Mesenchymal stem cell (in vitro differentiated cells and primary cell): Measurements from ENCODE around the gene TEF.

ENCODE experiments used
- DNase-seq: peaks from one replicate; pipeline ENCODE4 v3.0.0-alpha.2; 2013
- H2AFZ ChIP-seq: one replicate; pipeline ENCODE4 v1.6.1; 2013; ENCODE audit warnings: low read depth, mild to moderate bottlenecking, control low read depth, inconsistent platforms, low read length, moderate library complexity
- H2AK5ac ChIP-seq: 2 replicates; pipeline ENCODE4 v1.6.1; 2013; ENCODE audit warnings: low read length, moderate library complexity, mild to moderate bottlenecking, inconsistent platforms; ENCODE audit not compliant: severe bottlenecking
- H2BK120ac ChIP-seq: one replicate; pipeline ENCODE4 v1.6.1; 2013; ENCODE audit warnings: low read depth, mild to moderate bottlenecking, inconsistent platforms, low read length, moderate library complexity
- H2BK12ac ChIP-seq, 2 experiments: one replicate each; pipeline ENCODE4 v1.6.1; 2013; ENCODE audit warnings: inconsistent platforms in 2 of 2, low read length in 2 of 2, mild to moderate bottlenecking in 2 of 2, moderate library complexity in 2 of 2, control low read depth in 1 of 2
- H2BK15ac ChIP-seq: one replicate; pipeline ENCODE4 v1.6.1; 2013; ENCODE audit warnings: mild to moderate bottlenecking, low read depth, inconsistent platforms; ENCODE audit not compliant: poor library complexity, severe bottlenecking
- H2BK5ac ChIP-seq: 2 replicates; pipeline ENCODE4 v1.6.1; 2013; ENCODE audit warnings: low read depth, mild to moderate bottlenecking, low read length, control low read depth, inconsistent platforms; ENCODE audit not compliant: poor library complexity, severe bottlenecking
- H3K14ac ChIP-seq, 2 experiments: one replicate each; pipeline ENCODE4 v1.6.1; 2013; ENCODE audit warnings: inconsistent platforms in 2 of 2, low read length in 2 of 2, control low read depth in 1 of 2, mild to moderate bottlenecking in 1 of 2, moderate library complexity in 1 of 2
- H3K18ac ChIP-seq, 2 experiments: one replicate each; pipeline ENCODE4 v1.6.1; 2013; ENCODE audit warnings: inconsistent platforms in 2 of 2, low read length in 2 of 2, control low read depth in 1 of 2, low read depth in 1 of 2, mild to moderate bottlenecking in 1 of 2
- H3K23ac ChIP-seq, 2 experiments: one replicate each; pipeline ENCODE4 v1.6.1; 2013; ENCODE audit warnings: inconsistent platforms in 2 of 2, low read length in 2 of 2, mild to moderate bottlenecking in 2 of 2, moderate library complexity in 2 of 2, control low read depth in 1 of 2
- H3K27ac ChIP-seq: 2 replicates; pipeline ENCODE4 v1.5.1; 2013; ENCODE audit warnings: mild to moderate bottlenecking, moderate library complexity, low read length, control low read depth, inconsistent platforms; ENCODE audit not compliant: poor library complexity, severe bottlenecking
- H3K27me3 ChIP-seq, 2 experiments: 2 replicates each; pipeline versions ENCODE4 v1.6.1 to v1.7.0; 2013; ENCODE audit warnings: low read length in 2 of 2, mild to moderate bottlenecking in 2 of 2, moderate library complexity in 2 of 2, control low read depth in 1 of 2, inconsistent platforms in 1 of 2; ENCODE audit not compliant: control insufficient read depth in 1 of 2, insufficient read depth in 1 of 2
- H3K36me3 ChIP-seq, 2 experiments: 2 replicates each; pipeline versions ENCODE4 v1.6.1 to v1.7.0; 2013; ENCODE audit warnings: low read length in 2 of 2, control low read depth in 1 of 2, inconsistent platforms in 1 of 2, low read depth in 1 of 2, mild to moderate bottlenecking in 1 of 2; ENCODE audit not compliant: insufficient read depth in 2 of 2, control insufficient read depth in 1 of 2
- H3K4ac ChIP-seq, 2 experiments: one replicate each; pipeline ENCODE4 v1.6.1; 2013; ENCODE audit warnings: inconsistent platforms in 2 of 2, low read length in 2 of 2, mild to moderate bottlenecking in 2 of 2, moderate library complexity in 2 of 2, control low read depth in 1 of 2, low read depth in 1 of 2
- H3K4me1 ChIP-seq: 2 replicates; pipeline ENCODE4 v1.6.1; 2013; ENCODE audit warnings: low read depth, low read length, control low read depth; ENCODE audit not compliant: control insufficient read depth, insufficient read depth
- H3K4me2 ChIP-seq: 2 replicates; pipeline ENCODE4 v1.6.1; 2013; ENCODE audit warnings: low read length, mild to moderate bottlenecking, inconsistent platforms; ENCODE audit not compliant: poor library complexity, severe bottlenecking
- H3K4me3 ChIP-seq, 2 experiments: 2 replicates each; pipeline versions ENCODE4 v1.5.1 to v1.7.0; 2013; ENCODE audit warnings: low read length in 2 of 2, mild to moderate bottlenecking in 2 of 2, control low read depth in 1 of 2, low read depth in 1 of 2; ENCODE audit not compliant: insufficient read depth in 1 of 2
- H3K79me1 ChIP-seq: replicated peaks from 2 replicates; pipeline ENCODE4 v1.6.1; 2013; ENCODE audit warnings: mild to moderate bottlenecking, control low read depth, low read length, inconsistent platforms; ENCODE audit not compliant: poor library complexity, severe bottlenecking
- H3K9ac ChIP-seq: 2 replicates; pipeline ENCODE4 v1.7.0; 2013; ENCODE audit warnings: mild to moderate bottlenecking, low read length, moderate library complexity
- H3K9me3 ChIP-seq: 2 replicates; pipeline ENCODE4 v1.7.0; 2013; ENCODE audit warnings: mild to moderate bottlenecking, low read length; ENCODE audit not compliant: control insufficient read depth
- H4K8ac ChIP-seq: one replicate; pipeline ENCODE4 v1.6.1; 2013; ENCODE audit warnings: inconsistent platforms, mild to moderate bottlenecking, low read length, moderate library complexity
- H4K91ac ChIP-seq: one replicate; pipeline ENCODE4 v1.6.1; 2013; ENCODE audit warnings: mild to moderate bottlenecking, low read length, inconsistent platforms
- WGBS: methylation state at CpG from one replicate; pipeline ENCODE4 v1.1.7; 2013; ENCODE audit warnings: mixed read lengths; 5-methylcytosine and 5-hydroxymethylcytosine counted together

TEF gene

DNA sequence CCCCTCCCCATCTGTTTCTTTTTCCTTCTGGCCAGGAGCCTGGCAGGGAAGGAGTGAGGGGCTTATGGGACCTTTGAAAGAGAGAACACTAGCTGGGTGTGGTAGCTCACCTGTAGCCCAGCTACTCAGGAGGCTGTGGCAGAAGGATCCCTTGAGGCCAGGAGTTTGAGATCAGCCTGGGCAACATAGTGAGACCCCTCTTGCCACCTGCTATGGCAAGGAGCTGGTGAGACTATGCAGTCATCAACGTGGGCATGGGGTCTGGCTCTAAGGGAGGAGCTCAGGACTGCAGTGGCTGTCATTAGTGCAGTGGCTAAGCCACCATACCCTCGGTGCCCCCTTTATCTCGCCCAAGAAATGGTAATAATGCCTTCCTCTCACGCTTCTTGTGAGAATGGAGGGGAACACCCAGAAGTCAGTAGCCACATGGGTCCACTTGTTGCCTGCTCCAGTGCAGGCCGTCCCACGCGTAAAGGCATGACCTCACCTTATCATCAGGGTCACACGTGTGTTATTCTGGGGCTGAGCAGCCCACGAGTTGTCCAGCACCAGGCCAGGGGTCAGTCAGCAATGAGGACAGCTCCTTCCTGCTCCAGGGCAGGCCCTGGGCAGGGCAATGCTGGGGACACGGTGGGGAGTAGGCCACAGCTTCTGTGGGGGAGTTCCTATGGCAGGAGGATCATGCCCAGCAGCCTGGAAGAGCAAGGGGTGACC, 27.7 kb upstream of the TEF start:
- Histone ChIP-seq H4K91ac (no peak overlapping the region), H3K79me1 (peaks cover 26% of the 10 kb centered on the region), H3K14ac (no peak overlapping the region), H2BK5ac (no peak overlapping the region), H3K18ac (no peak overlapping the region), H3K23ac (no peak overlapping the region), H2AK5ac (no peak overlapping the region), H3K9ac (no peak overlapping the region), H3K4me1 (peaks cover 12% of the 10 kb centered on the region), H3K27ac (no peak overlapping the region), H3K27me3 (no peaks in the 10 kb centered on the region), H3K4me2 (no peak overlapping the region), H2BK12ac (no peak overlapping the region), H3K36me3 (peaks cover 83 to 91% of the 10 kb centered on the region in 2 experiments), H2BK120ac (no peak overlapping the region), H3K4me3 (no peak overlapping the region), H2BK15ac (no peak overlapping the region), H4K8ac (no peak overlapping the region), H3K4ac (no peak overlapping the region), H2AFZ (no peak overlapping the region), H3K9me3 (no peaks in the 10 kb centered on the region)
- no peak for DNase-seq
- 92% methylated on average over 10 of the region's 10 CpGs for WGBS

DNA sequence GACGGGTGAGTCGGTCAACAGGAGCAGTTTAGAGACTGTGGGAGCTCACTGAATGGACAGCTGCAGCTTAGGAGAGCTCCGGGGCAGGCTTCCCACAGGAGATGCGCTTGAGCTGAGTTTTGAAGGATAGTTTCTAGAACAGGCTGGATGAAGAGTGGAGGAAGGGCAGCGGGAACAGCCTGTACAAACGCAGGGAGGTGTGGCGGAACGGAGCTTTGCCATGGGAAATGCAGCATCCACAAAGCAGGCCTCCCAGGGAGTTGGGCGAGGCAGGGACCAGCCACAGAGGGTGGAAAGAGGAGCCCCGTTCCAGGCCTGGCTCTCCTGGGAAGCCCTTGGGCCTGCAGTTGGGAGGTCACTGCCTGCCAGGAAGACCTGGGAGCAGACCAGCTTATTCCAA, 26.8 kb upstream of the TEF start:
- Histone ChIP-seq H3K4ac (no peak overlapping the region), H2BK12ac (no peak overlapping the region), H3K4me3 (no peak overlapping the region), H2BK120ac (no peak overlapping the region), H3K18ac (no peak overlapping the region), H2BK15ac (no peak overlapping the region), H2AK5ac (no peak overlapping the region), H3K14ac (no peak overlapping the region), H3K9me3 (no peaks in the 10 kb centered on the region), H3K23ac (no peak overlapping the region), H2AFZ (no peak overlapping the region), H3K4me2 (no peak overlapping the region), H3K4me1 (peaks cover 16% of the 10 kb centered on the region), H3K9ac (no peak overlapping the region), H3K27me3 (no peaks in the 10 kb centered on the region), H3K36me3 (peaks cover 81 to 87% of the 10 kb centered on the region in 2 experiments), H2BK5ac (no peak overlapping the region), H4K91ac (no peak overlapping the region), H3K27ac (no peak overlapping the region), H3K79me1 (peaks cover 23% of the 10 kb centered on the region), H4K8ac (no peak overlapping the region)
- no peak for DNase-seq
- 94% methylated on average over 10 of the region's 10 CpGs for WGBS

DNA sequence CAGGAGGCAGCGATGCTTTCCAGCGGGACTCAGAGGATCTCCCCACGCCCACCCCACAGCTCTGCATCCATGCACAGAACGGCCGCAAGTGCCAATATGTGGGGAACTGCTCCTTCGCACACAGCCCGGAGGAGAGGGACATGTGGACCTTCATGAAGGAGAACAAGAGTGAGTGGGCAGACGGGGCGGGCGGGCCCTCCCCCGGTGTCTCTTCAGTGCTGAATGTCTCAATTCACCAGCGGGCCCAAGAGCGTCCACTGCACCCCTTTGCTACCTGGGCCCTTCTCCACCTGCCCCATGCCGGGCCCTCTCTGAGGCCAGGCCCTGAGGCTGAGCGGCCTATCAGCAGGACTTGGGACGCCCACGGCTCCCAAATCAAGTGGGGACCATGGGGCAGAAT, 25.8 kb upstream of the TEF start:
- 99% methylated on average over 16 of the region's 17 CpGs for WGBS
- no peak overlapping the region for H3K27ac ChIP-seq
- no peak overlapping the region for H3K23ac ChIP-seq
- no peak overlapping the region for H2AK5ac ChIP-seq
- no peak overlapping the region for H2BK15ac ChIP-seq
- DNase-seq, result no peak
- H4K91ac ChIP-seq, result no peak overlapping the region
- no peak overlapping the region for H4K8ac ChIP-seq
- no peak overlapping the region for H2BK5ac ChIP-seq
- H3K4me2 ChIP-seq, result no peak overlapping the region
- no peak overlapping the region for H3K14ac ChIP-seq
- H3K9ac ChIP-seq, result no peak overlapping the region
- H3K36me3 ChIP-seq, result peaks cover 81 to 83% of the 10 kb centered on the region in 2 experiments
- no peaks in the 10 kb centered on the region for H3K27me3 ChIP-seq
- H2AFZ ChIP-seq, result no peak overlapping the region
- H3K4me3 ChIP-seq, result no peak overlapping the region
- H3K18ac ChIP-seq, result no peak overlapping the region
- no peaks in the 10 kb centered on the region for H3K9me3 ChIP-seq
- peaks cover 21% of the 10 kb centered on the region for H3K79me1 ChIP-seq
- H3K4me1 ChIP-seq, result peaks cover 20% of the 10 kb centered on the region
- H2BK12ac ChIP-seq, result no peak overlapping the region
- no peak overlapping the region for H3K4ac ChIP-seq
- no peak overlapping the region for H2BK120ac ChIP-seq

DNA sequence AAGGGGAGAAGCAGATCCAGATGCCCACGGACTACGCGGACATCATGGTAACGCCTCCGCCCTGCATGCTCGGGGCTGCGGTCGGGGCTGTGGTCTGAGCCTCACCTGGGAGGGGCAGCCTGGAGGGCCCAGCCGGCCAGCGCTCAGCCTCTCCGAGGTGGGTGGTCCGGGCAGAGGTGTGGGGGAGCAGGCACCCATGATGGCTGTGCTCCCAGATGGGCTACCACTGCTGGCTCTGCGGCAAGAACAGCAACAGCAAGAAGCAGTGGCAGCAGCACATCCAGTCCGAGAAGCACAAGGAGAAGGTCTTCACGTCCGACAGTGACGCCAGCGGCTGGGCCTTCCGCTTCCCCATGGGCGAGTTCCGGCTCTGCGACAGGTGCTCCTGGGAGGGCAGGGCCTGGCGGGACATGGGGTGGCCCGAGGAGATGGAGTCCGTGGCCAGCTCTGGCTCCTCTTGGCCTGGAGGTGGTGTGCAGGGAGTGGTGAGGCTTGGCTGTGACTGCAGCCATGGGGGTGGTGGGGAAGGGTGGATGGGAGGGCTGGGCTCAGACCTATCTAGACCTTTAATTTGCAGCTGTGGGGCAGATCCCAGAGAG, 25.2 kb upstream of the TEF start:
- Histone ChIP-seq H3K23ac (no peak overlapping the region), H3K36me3 (peaks cover 77 to 81% of the 10 kb centered on the region in 2 experiments), H3K79me1 (peaks cover 18% of the 10 kb centered on the region), H2BK12ac (no peak overlapping the region), H4K8ac (no peak overlapping the region), H3K9ac (no peak overlapping the region), H2BK15ac (no peak overlapping the region), H2AFZ (no peak overlapping the region), H3K4me2 (no peak overlapping the region), H3K9me3 (no peaks in the 10 kb centered on the region), H3K18ac (no peak overlapping the region), H3K27me3 (no peaks in the 10 kb centered on the region), H2BK120ac (no peak overlapping the region), H3K27ac (no peak overlapping the region), H2BK5ac (no peak overlapping the region), H3K4me1 (peaks cover 15% of the 10 kb centered on the region), H2AK5ac (no peak overlapping the region), H4K91ac (no peak overlapping the region), H3K4me3 (no peak overlapping the region), H3K4ac (no peak overlapping the region), H3K14ac (no peak overlapping the region)
- 97% methylated on average over 25 of the region's 25 CpGs for WGBS
- no peak for DNase-seq
